ENCODE data around the gene EDEM1.
"Not testable (repeated sequence)": the region's sequence is repeated elsewhere in the genome, so short reads cannot be mapped to it uniquely, and the experiment has no call there.

Gene EDEM1

GRCh38 chr3:5181469-5182141, 5.9 kb upstream of the EDEM1 start:
- DNase-seq: no peak

GRCh38 chr3:5183714-5184113, 3.8 kb upstream of the EDEM1 start:
- DNase-seq: not testable (repeated sequence)

GRCh38 chr3:5184499-5184898, 3.0 kb upstream of the EDEM1 start:
- no peak for DNase-seq

GRCh38 chr3:5185093-5185673, 2.3 kb upstream of the EDEM1 start:
- no peak for DNase-seq

- peak; percentile 98 to 99 for DNase-seq
Observed at GRCh38 chr3:5186089-5186857, 1.2 kb upstream of the EDEM1 start.

- DNase-seq: no peak
Observed at GRCh38 chr3:5186858-5187155, 700 bp upstream of the EDEM1 start.

- peak in 1 of 2 experiments; percentile 31 for DNase-seq
Observed at GRCh38 chr3:5187920-5188418, 462 bp downstream of the EDEM1 start.

- peak; percentile 53 to 61 for DNase-seq
Observed at GRCh38 chr3:5188419-5189221, 1.1 kb downstream of the EDEM1 start.

GRCh38 chr3:5190147-5190791, 2.8 kb downstream of the EDEM1 start:
- DNase-seq: peak in 1 of 2 experiments; percentile 10

- no peak for DNase-seq
Observed at GRCh38 chr3:5191555-5192304, 4.2 kb downstream of the EDEM1 start.

- peak; percentile 69 to 79 for DNase-seq
Observed at GRCh38 chr3:5192571-5193365, 5.3 kb downstream of the EDEM1 start.

- no peak for DNase-seq
Observed at GRCh38 chr3:5194341-5194740, 6.8 kb downstream of the EDEM1 start.

GRCh38 chr3:5194801-5195509, 7.4 kb downstream of the EDEM1 start:
- DNase-seq: peak; percentile 46 to 77

GRCh38 chr3:5195605-5196004, 8.1 kb downstream of the EDEM1 start:
- peak; percentile 93 to 95 for DNase-seq

GRCh38 chr3:5197022-5197421, 9.5 kb downstream of the EDEM1 start:
- no peak for DNase-seq

- peak; percentile 61 to 64 for DNase-seq
Observed at GRCh38 chr3:5197470-5198312, 10.2 kb downstream of the EDEM1 start.

- DNase-seq: no peak
Observed at GRCh38 chr3:5198313-5198677, 10.8 kb downstream of the EDEM1 start.

- no peak for DNase-seq
Observed at GRCh38 chr3:5198986-5199731, 11.7 kb downstream of the EDEM1 start.

GRCh38 chr3:5201536-5201935, 14.0 kb downstream of the EDEM1 start:
- DNase-seq: no peak

All from AML-193 (cell line).